NB4 (cell line): ENCODE results near the gene TCEAL1.
"Not testable (repeated sequence)": the region's sequence is repeated elsewhere in the genome, so short reads cannot be mapped to it uniquely, and the experiment has no call there.

Experiments
- POLR2A ChIP-seq: IDR thresholded peaks from 2 replicates; pipeline ENCODE4 v1.6.1; 2011; ENCODE audit warnings: mild to moderate bottlenecking; ENCODE audit not compliant: insufficient read length; ENCODE audit errors: extremely low read depth
- TF ChIP-seq, protein P1 (sequence below): IDR thresholded peaks from one replicate; pipeline ENCODE4 v1.5.1; 2012; ENCODE audit warnings: low read depth, low read length
- TF ChIP-seq, protein P2 (sequence below): IDR thresholded peaks from 2 replicates; pipeline ENCODE4 v1.6.1; 2011; ENCODE audit warnings: low read depth, low read length

DNA sequence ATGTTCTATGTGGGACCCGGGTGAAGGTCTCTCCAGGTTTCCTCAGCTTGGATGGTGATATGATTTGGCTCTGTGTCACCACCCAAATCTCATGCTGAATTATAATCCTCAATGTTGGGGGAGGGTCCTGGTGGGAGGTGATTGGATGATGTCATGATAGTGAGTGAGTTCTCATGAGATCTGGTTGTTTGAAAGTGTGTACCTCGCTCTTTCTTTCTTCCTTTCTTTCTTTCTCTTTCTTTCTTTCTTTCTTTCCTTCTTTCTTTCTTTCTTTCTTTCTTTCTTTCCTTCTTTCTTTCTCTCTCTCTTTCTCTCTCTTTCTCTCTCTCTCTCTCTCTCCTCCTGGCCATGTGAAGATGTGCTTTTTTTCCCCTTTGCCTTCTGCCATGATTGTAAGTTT lies 30.7 kb downstream of the TCEAL1 start:
- TF ChIP-seq, protein P1, sequence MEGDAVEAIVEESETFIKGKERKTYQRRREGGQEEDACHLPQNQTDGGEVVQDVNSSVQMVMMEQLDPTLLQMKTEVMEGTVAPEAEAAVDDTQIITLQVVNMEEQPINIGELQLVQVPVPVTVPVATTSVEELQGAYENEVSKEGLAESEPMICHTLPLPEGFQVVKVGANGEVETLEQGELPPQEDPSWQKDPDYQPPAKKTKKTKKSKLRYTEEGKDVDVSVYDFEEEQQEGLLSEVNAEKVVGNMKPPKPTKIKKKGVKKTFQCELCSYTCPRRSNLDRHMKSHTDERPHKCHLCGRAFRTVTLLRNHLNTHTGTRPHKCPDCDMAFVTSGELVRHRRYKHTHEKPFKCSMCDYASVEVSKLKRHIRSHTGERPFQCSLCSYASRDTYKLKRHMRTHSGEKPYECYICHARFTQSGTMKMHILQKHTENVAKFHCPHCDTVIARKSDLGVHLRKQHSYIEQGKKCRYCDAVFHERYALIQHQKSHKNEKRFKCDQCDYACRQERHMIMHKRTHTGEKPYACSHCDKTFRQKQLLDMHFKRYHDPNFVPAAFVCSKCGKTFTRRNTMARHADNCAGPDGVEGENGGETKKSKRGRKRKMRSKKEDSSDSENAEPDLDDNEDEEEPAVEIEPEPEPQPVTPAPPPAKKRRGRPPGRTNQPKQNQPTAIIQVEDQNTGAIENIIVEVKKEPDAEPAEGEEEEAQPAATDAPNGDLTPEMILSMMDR, result not testable (repeated sequence)
- not testable (repeated sequence) for TF ChIP-seq POLR2A
- TF ChIP-seq, protein P2, sequence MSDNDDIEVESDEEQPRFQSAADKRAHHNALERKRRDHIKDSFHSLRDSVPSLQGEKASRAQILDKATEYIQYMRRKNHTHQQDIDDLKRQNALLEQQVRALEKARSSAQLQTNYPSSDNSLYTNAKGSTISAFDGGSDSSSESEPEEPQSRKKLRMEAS, result not testable (repeated sequence)
